DND-41 (cell line): Measurements from ENCODE around the gene TEC.

Experiments
- ATAC-seq: fragments of 200-7000 bp; cut with Tn5 transposase; 3 replicates; pipeline ENCODE4 v1.9.1; 2021; ENCODE audit warnings: low read depth; ENCODE audit not compliant: insufficient read depth
- DNase-seq: peaks from one replicate; pipeline ENCODE4 v3.0.0-alpha.2; 2020
- H2AFZ ChIP-seq: 2 replicates; pipeline ENCODE4 v1.6.0; 2012; ENCODE audit warnings: low read depth, low read length
- H3K27ac ChIP-seq: 2 replicates; pipeline ENCODE4 v1.5.1; 2012; ENCODE audit warnings: low read length, inconsistent platforms
- H3K27me3 ChIP-seq: fragments of 200-600 bp; sonication (generic); 2 replicates; pipeline ENCODE4 v1.6.0; 2012; ENCODE audit warnings: low read length, mild to moderate bottlenecking, inconsistent platforms; ENCODE audit not compliant: insufficient read depth, poor library complexity
- H3K36me3 ChIP-seq: 2 replicates; pipeline ENCODE4 v1.5.1; 2012; ENCODE audit warnings: low read length, inconsistent platforms; ENCODE audit not compliant: insufficient read depth
- H3K4me1 ChIP-seq: 2 replicates; pipeline ENCODE4 v1.5.1; 2012; ENCODE audit warnings: mild to moderate bottlenecking, low read length; ENCODE audit not compliant: insufficient read depth
- H3K4me2 ChIP-seq: 2 replicates; pipeline ENCODE4 v1.6.0; 2012; ENCODE audit warnings: mild to moderate bottlenecking, moderate library complexity, low read length, inconsistent platforms; ENCODE audit not compliant: insufficient read depth
- H3K4me3 ChIP-seq, 2 experiments: fragments of 200-600 bp in 1 of 2; shearing (Covaris generic) in 1 of 2; 2 replicates each; pipeline ENCODE4 v1.5.1; 2012 to 2016; ENCODE audit warnings: inconsistent platforms in 2 of 2, low read length in 2 of 2, mild to moderate bottlenecking in 2 of 2, low read depth in 1 of 2, moderate library complexity in 1 of 2
- H3K79me2 ChIP-seq: 2 replicates; pipeline ENCODE4 v1.6.0; 2012; ENCODE audit warnings: low read length, inconsistent platforms; ENCODE audit not compliant: insufficient read depth
- H3K9ac ChIP-seq: 2 replicates; pipeline ENCODE4 v1.6.0; 2012; ENCODE audit warnings: low read depth, mild to moderate bottlenecking, inconsistent platforms, low read length, moderate library complexity
- H3K9me3 ChIP-seq: 2 replicates; pipeline ENCODE4 v1.5.1; 2012; ENCODE audit warnings: low read length, moderate library complexity, mild to moderate bottlenecking, inconsistent platforms; ENCODE audit not compliant: insufficient read depth, severe bottlenecking
- H4K20me1 ChIP-seq: 2 replicates; pipeline ENCODE4 v1.6.0; 2012; ENCODE audit warnings: low read length; ENCODE audit not compliant: insufficient read depth
- EZH2 ChIP-seq: IDR thresholded peaks from 3 replicates; pipeline ENCODE4 v1.6.1; 2012; ENCODE audit warnings: borderline replicate concordance, low read depth, mild to moderate bottlenecking, moderate library complexity, low read length, inconsistent platforms; ENCODE audit not compliant: severe bottlenecking
- TF ChIP-seq, protein P1 (sequence below): IDR thresholded peaks from 2 replicates; pipeline ENCODE4 v1.5.1; 2012; ENCODE audit warnings: borderline replicate concordance, low read length, moderate library complexity, mild to moderate bottlenecking; ENCODE audit not compliant: poor library complexity, severe bottlenecking; ENCODE audit errors: extremely low read depth

The TEC gene

DNA sequence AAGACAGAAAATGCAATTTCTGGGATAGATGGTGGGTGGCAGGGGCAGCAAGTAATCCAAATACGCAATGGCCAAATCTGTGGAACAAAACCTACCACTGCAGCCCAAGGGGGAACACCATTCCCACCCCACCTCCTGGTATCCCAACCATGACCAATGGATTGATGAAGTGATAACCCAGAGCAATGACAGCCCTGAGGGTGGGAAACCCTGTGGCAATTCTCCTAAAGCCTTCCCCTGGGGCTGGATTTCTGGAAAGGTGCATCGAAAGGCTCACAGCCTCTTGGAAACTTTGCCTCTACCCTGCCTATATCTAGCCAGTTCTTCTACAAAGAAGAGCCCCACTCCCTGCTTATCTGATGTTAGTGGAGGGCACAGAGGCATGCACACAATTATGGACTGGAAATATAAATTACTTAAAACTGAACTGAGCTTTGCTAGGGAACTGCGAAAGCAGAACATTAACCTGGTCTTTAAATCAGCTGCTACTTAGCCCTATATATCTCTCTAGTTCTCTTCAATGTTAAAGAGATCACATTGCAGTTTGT is 75.6 kb downstream of the TEC start:
- H3K4me1 ChIP-seq = no peaks in the 10 kb centered on the region
- H3K4me2 ChIP-seq = no peak overlapping the region
- TF ChIP-seq EZH2 = no peak
- TF ChIP-seq, protein P1, sequence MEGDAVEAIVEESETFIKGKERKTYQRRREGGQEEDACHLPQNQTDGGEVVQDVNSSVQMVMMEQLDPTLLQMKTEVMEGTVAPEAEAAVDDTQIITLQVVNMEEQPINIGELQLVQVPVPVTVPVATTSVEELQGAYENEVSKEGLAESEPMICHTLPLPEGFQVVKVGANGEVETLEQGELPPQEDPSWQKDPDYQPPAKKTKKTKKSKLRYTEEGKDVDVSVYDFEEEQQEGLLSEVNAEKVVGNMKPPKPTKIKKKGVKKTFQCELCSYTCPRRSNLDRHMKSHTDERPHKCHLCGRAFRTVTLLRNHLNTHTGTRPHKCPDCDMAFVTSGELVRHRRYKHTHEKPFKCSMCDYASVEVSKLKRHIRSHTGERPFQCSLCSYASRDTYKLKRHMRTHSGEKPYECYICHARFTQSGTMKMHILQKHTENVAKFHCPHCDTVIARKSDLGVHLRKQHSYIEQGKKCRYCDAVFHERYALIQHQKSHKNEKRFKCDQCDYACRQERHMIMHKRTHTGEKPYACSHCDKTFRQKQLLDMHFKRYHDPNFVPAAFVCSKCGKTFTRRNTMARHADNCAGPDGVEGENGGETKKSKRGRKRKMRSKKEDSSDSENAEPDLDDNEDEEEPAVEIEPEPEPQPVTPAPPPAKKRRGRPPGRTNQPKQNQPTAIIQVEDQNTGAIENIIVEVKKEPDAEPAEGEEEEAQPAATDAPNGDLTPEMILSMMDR = no peak

DNA sequence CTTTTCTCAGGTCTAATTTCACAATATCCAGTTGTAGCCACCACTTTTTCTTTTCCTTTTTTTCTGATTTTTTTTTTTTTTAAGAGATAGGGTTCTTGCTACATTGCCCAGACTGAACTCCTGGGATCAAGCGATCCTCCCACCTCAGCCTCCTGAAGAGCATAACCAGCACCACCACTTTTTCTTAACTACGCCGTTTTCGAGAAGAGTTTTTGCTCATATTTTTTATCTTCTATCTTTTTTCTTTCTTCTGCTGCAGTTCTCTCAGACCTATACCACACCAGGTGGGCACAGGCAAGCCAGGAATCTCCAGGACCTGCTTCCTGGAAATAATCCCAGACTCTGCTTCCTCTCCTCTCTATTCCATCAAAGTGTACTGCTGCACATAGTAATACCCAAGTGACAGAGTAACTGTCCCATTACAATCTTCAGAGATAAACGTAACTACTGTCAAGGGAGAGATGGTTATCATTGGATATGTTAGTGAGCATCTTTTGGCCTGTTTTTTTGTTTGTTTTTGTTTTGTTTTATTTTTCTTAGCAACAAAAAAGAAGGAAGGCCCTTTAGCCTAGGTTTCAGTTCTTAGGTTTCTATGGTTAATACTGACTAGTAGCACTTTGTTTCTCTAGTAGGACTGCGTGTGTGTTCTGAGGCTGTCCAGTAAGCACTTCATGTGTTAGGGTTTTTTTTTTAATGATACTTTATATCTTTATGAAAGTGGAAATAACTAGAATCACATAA is 76.4 kb downstream of the TEC start:
- Histone ChIP-seq H3K36me3 (no peaks in the 10 kb centered on the region), H3K9me3 (no peaks in the 10 kb centered on the region), H3K4me3 (no peak overlapping the region), H3K4me1 (no peaks in the 10 kb centered on the region), H3K4me2 (no peak overlapping the region), H3K27ac (no peak overlapping the region), H2AFZ (no peak overlapping the region), H3K79me2 (no peaks in the 10 kb centered on the region), H4K20me1 (no peaks in the 10 kb centered on the region), H3K27me3 (no peaks in the 10 kb centered on the region), H3K9ac (no peak overlapping the region)
- ATAC-seq = no peak
- no peak for DNase-seq
- TF ChIP-seq EZH2 = no peak
- TF ChIP-seq, protein P1 = no peak

More for the DNA sequence above, 75.6 kb downstream of the TEC start:
- Histone ChIP-seq H3K4me3 (no peak overlapping the region), H3K79me2 (no peaks in the 10 kb centered on the region), H3K27me3 (no peaks in the 10 kb centered on the region), H3K9ac (no peak overlapping the region), H3K27ac (no peak overlapping the region), H4K20me1 (no peaks in the 10 kb centered on the region), H2AFZ (no peak overlapping the region), H3K9me3 (no peaks in the 10 kb centered on the region), H3K36me3 (no peaks in the 10 kb centered on the region)
- no peak for DNase-seq
- no peak for ATAC-seq

DNA sequence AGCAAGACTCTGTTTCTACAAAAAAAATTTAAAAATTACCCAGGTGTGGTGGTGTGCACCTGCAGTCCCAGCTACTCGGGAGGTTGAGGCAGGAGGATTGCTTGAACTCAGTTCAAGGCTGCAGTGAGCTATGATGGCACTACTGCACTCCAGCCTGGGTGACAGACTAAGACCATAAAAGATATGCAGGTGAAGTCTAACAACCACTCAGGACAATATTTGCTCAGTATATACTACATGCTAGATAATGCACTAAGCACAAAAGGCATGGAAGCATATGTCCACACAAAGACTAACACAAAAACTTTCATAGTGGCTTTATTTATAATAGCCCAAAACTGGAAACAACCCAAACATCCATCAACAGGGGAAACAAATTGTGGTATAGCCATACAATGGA is 77.9 kb downstream of the TEC start:
- Histone ChIP-seq H3K27me3 (no peaks in the 10 kb centered on the region), H3K4me1 (no peaks in the 10 kb centered on the region), H3K4me2 (no peak overlapping the region)

More for the DNA sequence above, 77.9 kb downstream of the TEC start:
- Histone ChIP-seq H3K9ac (no peak overlapping the region), H3K9me3 (no peaks in the 10 kb centered on the region), H3K36me3 (no peaks in the 10 kb centered on the region), H3K79me2 (no peaks in the 10 kb centered on the region), H4K20me1 (no peaks in the 10 kb centered on the region), H3K4me3 (no peak overlapping the region), H2AFZ (no peak overlapping the region), H3K27ac (no peak overlapping the region)
- TF ChIP-seq, protein P1 = no peak
- no peak for TF ChIP-seq EZH2
- ATAC-seq = no peak
- DNase-seq = no peak
